ENCODE data around the gene TBX4. TPM values are rescaled to one million over a fixed set of nuclear protein-coding genes. Genes with fewer than 3 reads are reported as not detected.

The TBX4 gene
- total RNA-seq, 1 donor from 2014 or later, result not detected

- H3K9me3 Mint-ChIP-seq (ENCODE audit: low read depth), result no peaks in the 10 kb centered on the region
- H3K4me3 Mint-ChIP-seq (ENCODE audit: unreplicated experiment), result no peak overlapping the region
- no peak for TF ChIP-seq CTCF (IDR thresholded peaks at IDR 0.05)
- DNase-seq (ENCODE audit: low spot score), result no peak
- no peak overlapping the region for H3K27ac Mint-ChIP-seq (ENCODE audit: unreplicated experiment)
- peaks cover 8% of the 10 kb centered on the region for H3K36me3 Mint-ChIP-seq (ENCODE audit: low read depth)
- H3K4me1 Mint-ChIP-seq (ENCODE audit: low read depth), result peaks cover 24% of the 10 kb centered on the region
- H3K27me3 Mint-ChIP-seq (ENCODE audit: low read depth), result peaks cover 72% of the 10 kb centered on the region
Observed at GRCh38 chr17:61459939-61460718, 7.9 kb downstream of the TBX4 start.

DNA sequence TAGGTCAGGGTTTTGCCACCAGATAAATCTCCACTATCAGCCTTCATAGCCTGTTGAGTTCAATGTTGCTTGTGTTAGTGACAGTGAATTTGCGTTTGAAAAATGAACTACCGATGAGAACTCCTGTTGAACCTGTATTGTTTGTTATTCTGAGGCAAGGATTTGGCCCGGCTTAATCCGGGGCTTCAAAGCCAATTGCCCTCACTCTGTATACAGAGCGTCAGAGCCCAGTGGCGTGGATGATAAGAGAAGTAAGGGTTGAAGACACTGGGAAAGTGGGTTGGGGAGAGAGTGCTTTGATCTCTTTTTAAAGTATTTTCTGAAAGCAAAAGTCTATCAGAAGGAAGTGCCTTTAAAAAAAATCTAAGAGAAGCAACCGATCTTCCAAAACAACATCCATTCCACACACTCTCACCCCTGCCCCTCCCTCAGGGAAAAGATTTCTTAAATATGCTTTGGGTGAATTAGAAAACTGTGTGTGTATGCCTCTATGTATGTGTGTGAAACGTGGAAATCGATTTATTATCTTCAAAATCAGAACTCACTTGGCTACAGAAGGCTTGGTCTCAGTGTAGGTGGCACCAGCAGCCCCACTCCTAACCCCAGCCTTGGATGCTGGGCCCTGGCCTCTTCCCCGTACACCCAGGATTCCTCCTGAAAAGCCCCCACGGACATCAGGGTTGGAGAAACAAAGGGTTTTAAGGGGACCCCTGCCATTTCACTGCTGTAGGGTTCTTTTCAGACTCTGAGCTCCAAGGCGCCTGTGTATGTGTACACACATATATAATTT is 8.8 kb downstream of the TBX4 start:
- no peak for DNase-seq (ENCODE audit: low spot score)
- Mint-ChIP-seq H3K27me3 (ENCODE audit: low read depth) (peaks cover 68% of the 10 kb centered on the region), H3K36me3 (ENCODE audit: low read depth) (peaks cover 5% of the 10 kb centered on the region), H3K9me3 (ENCODE audit: low read depth) (no peaks in the 10 kb centered on the region), H3K4me1 (ENCODE audit: low read depth) (peaks cover 24% of the 10 kb centered on the region), H3K27ac (ENCODE audit: unreplicated experiment) (no peak overlapping the region), H3K4me3 (ENCODE audit: unreplicated experiment) (no peak overlapping the region)
- TF ChIP-seq CTCF (IDR thresholded peaks at IDR 0.05), result no peak

DNA sequence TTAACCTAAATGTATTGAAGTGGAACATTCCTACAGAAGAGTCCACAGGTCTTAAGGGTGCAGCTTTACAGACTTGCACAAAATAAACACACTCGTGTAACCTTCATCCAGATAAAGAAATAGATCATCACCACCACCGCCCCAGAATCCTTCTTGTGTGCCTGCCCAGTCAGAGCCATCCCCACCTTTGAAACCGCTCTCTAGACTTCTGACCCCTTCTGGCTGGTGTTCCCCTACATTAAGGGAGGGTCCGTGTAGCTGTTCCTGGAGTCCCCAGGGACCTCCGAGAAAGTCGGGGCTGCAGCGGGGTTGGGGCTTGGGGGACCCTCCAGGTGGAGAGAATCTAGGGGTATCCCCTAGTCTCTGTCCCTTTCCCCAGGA is 9.4 kb downstream of the TBX4 start:
- TF ChIP-seq CTCF (IDR thresholded peaks at IDR 0.05), result no peak
- Mint-ChIP-seq H3K4me3 (ENCODE audit: unreplicated experiment) (peak overlapping the region; percentile 68), H3K27ac (ENCODE audit: unreplicated experiment) (no peak overlapping the region), H3K27me3 (ENCODE audit: low read depth) (peaks cover 70% of the 10 kb centered on the region), H3K36me3 (ENCODE audit: low read depth) (peaks cover 5% of the 10 kb centered on the region), H3K4me1 (ENCODE audit: low read depth) (peaks cover 24% of the 10 kb centered on the region), H3K9me3 (ENCODE audit: low read depth) (no peaks in the 10 kb centered on the region)
- no peak for DNase-seq (ENCODE audit: low spot score)

GRCh38 chr17:61461967-61462718 is 9.9 kb downstream of the TBX4 start:
- no peak for DNase-seq (ENCODE audit: low spot score)
- Mint-ChIP-seq H3K36me3 (ENCODE audit: low read depth) (peaks cover 5% of the 10 kb centered on the region), H3K27ac (ENCODE audit: unreplicated experiment) (no peak overlapping the region), H3K4me1 (ENCODE audit: low read depth) (peaks cover 21% of the 10 kb centered on the region), H3K9me3 (ENCODE audit: low read depth) (no peaks in the 10 kb centered on the region), H3K27me3 (ENCODE audit: low read depth) (peaks cover 68% of the 10 kb centered on the region), H3K4me3 (ENCODE audit: unreplicated experiment) (peak overlapping the region; percentile 68)
- no peak for TF ChIP-seq CTCF (IDR thresholded peaks at IDR 0.05)

Measured in chondrocyte (in vitro differentiated cells).